H1 (cell line): ENCODE results near the gene MGRN1. TPM values are rescaled to one million over a fixed set of nuclear protein-coding genes. Genes with fewer than 3 reads are reported as not detected.

ENCODE experiments used
- CTCF ChIA-PET: fragments of 300-600 bp; sonication (Branson Sonifier 250); formaldehyde crosslinking; loops from one replicate; lab custom pipeline; 2021; ENCODE audit not compliant: partially characterized antibody; lab: Charles Lee
- POLR2A ChIA-PET: fragments of 300-600 bp; sonication (Branson Sonifier 250); formaldehyde crosslinking; loops from one replicate; lab custom pipeline; 2021; ENCODE audit warnings: inconsistent platforms; ENCODE audit not compliant: partially characterized antibody; lab: Charles Lee
- DNase-seq, 2 experiments: peaks; one replicate each; pipeline versions ENCODE4 v3.0.0 to v3.0.0-alpha.2; 2010 to 2022; ENCODE audit warnings: low spot score in 2 of 2, low read depth in 1 of 2, mixed read lengths in 1 of 2
- FAIRE-seq: peaks from 2 replicates; lab custom pipeline; 2011; peaks lifted over from hg19 to GRCh38; lab: Jason Lieb, UNC
- H2AFZ ChIP-seq: 2 replicates; pipeline ENCODE4 v1.8.1; 2012; ENCODE audit warnings: low read length, inconsistent platforms
- H2AK5ac ChIP-seq: 2 replicates; pipeline ENCODE4 v1.6.1; 2013; ENCODE audit warnings: low read depth, low read length
- H2BK120ac ChIP-seq: replicated peaks from 2 replicates; pipeline ENCODE3; 2013; ENCODE audit warnings: low read depth, low read length, inconsistent platforms
- H2BK12ac ChIP-seq: 2 replicates; pipeline ENCODE4 v1.6.1; 2013; ENCODE audit warnings: low read depth, low read length
- H2BK15ac ChIP-seq: 2 replicates; pipeline ENCODE4 v1.6.1; 2013; ENCODE audit warnings: low read length
- H2BK20ac ChIP-seq: 2 replicates; pipeline ENCODE4 v1.6.1; 2013; ENCODE audit warnings: low read length
- H2BK5ac ChIP-seq: 2 replicates; pipeline ENCODE4 v1.6.1; 2013; ENCODE audit warnings: low read depth, low read length
- H3K14ac ChIP-seq: 2 replicates; pipeline ENCODE4 v1.6.1; 2013; ENCODE audit warnings: inconsistent platforms; ENCODE audit not compliant: insufficient read length
- H3K18ac ChIP-seq: 2 replicates; pipeline ENCODE4 v1.6.1; 2013; ENCODE audit warnings: low read length; ENCODE audit errors: extremely low read depth
- H3K23ac ChIP-seq: 2 replicates; pipeline ENCODE4 v1.6.1; 2013; ENCODE audit warnings: inconsistent platforms; ENCODE audit not compliant: insufficient read length
- H3K23me2 ChIP-seq: 2 replicates; pipeline ENCODE4 v1.6.1; 2013; ENCODE audit warnings: low read depth, low read length
- H3K27ac ChIP-seq: 2 replicates; pipeline ENCODE4 v1.6.1; 2011; ENCODE audit warnings: low read depth, low read length, inconsistent platforms
- H3K27me3 ChIP-seq, 4 experiments: replicated peaks in 1 of 4; 1 replicate in 1 of 4; 2 replicates in 3 of 4; pipeline versions ENCODE4 v1.6.1 to v1.8.1; 2011 to 2013; ENCODE audit warnings: low read length in 3 of 4, mild to moderate bottlenecking in 3 of 4, inconsistent platforms in 2 of 4, mixed read lengths in 2 of 4, moderate library complexity in 1 of 4; ENCODE audit not compliant: control insufficient read depth in 3 of 4, insufficient read depth in 3 of 4; ENCODE audit errors: extremely low read depth in 1 of 4
- H3K36me3 ChIP-seq, 4 experiments: 2 replicates each; pipeline versions ENCODE4 v1.6.1 to v1.8.1; 2011 to 2013; ENCODE audit warnings: mild to moderate bottlenecking in 4 of 4, low read length in 3 of 4, moderate library complexity in 2 of 4, control low read depth in 1 of 4, inconsistent platforms in 1 of 4; ENCODE audit not compliant: insufficient read depth in 4 of 4, control insufficient read depth in 2 of 4
- H3K4ac ChIP-seq: replicated peaks from 2 replicates; pipeline ENCODE3; 2013; ENCODE audit warnings: low read length, low read depth, mixed read lengths, inconsistent platforms; ENCODE audit not compliant: insufficient read length
- H3K4me1 ChIP-seq, 4 experiments: replicated peaks in 1 of 4; 1 replicate in 1 of 4; 2 replicates in 3 of 4; pipeline versions ENCODE4 v1.6.1 to v1.8.1; 2011 to 2013; ENCODE audit warnings: low read length in 3 of 4, inconsistent platforms in 2 of 4, mixed read lengths in 1 of 4; ENCODE audit not compliant: insufficient read depth in 4 of 4, control insufficient read depth in 3 of 4
- H3K4me2 ChIP-seq, 2 experiments: 2 replicates each; pipeline versions ENCODE4 v1.6.1 to v1.8.1; 2011 to 2013; ENCODE audit warnings: low read depth in 2 of 2, low read length in 2 of 2, control low read depth in 1 of 2, inconsistent platforms in 1 of 2, mild to moderate bottlenecking in 1 of 2; ENCODE audit not compliant: insufficient read depth in 1 of 2
- H3K4me3 ChIP-seq, 4 experiments: fragments of 200-600, 300-600 bp in 1 of 4; sonication (generic), shearing (Covaris generic), sonication (Bioruptor Twin) in 1 of 4; 2 replicates each; pipeline versions ENCODE4 v1.5.1 to v1.8.1; 2011 to 2016; ENCODE audit warnings: low read length in 4 of 4, low read depth in 3 of 4, control low read depth in 2 of 4, inconsistent platforms in 2 of 4, mild to moderate bottlenecking in 2 of 4, mixed read lengths in 1 of 4, moderate library complexity in 1 of 4; ENCODE audit not compliant: insufficient read depth in 2 of 4; ENCODE audit errors: extremely low read depth in 1 of 4
- H3K56ac ChIP-seq: replicated peaks from 2 replicates; pipeline ENCODE3; 2013; ENCODE audit warnings: low read depth, mild to moderate bottlenecking, mixed read lengths, low read length, inconsistent platforms; ENCODE audit not compliant: insufficient read length
- H3K79me1 ChIP-seq: 2 replicates; pipeline ENCODE4 v1.6.1; 2013; ENCODE audit warnings: low read depth, low read length, control low read depth
- H3K79me2 ChIP-seq, 2 experiments: 2 replicates each; pipeline versions ENCODE4 v1.6.1 to v1.8.1; 2012 to 2013; ENCODE audit warnings: low read length in 2 of 2, mild to moderate bottlenecking in 2 of 2, inconsistent platforms in 1 of 2; ENCODE audit not compliant: insufficient read depth in 2 of 2, control insufficient read depth in 1 of 2
- H3K9ac ChIP-seq, 4 experiments: replicated peaks in 1 of 4; 1 replicate in 1 of 4; 2 replicates in 3 of 4; pipeline versions ENCODE4 v1.6.1 to v1.8.1; 2011 to 2013; ENCODE audit warnings: low read depth in 3 of 4, low read length in 3 of 4, control low read depth in 2 of 4, mild to moderate bottlenecking in 2 of 4, moderate library complexity in 2 of 4, inconsistent platforms in 1 of 4; ENCODE audit errors: extremely low read depth in 1 of 4
- H3K9me3 ChIP-seq, 2 experiments: 2 replicates each; pipeline versions ENCODE4 v1.6.1 to v1.8.1; 2012 to 2013; ENCODE audit warnings: mild to moderate bottlenecking in 2 of 2, moderate library complexity in 2 of 2, control low read depth in 1 of 2, inconsistent platforms in 1 of 2, low read depth in 1 of 2, low read length in 1 of 2, mixed read lengths in 1 of 2; ENCODE audit not compliant: insufficient read depth in 2 of 2
- H4K20me1 ChIP-seq, 2 experiments: replicated peaks in 1 of 2; 2 replicates each; pipeline versions ENCODE3 to v1.8.1; 2011 to 2013; ENCODE audit warnings: inconsistent platforms in 2 of 2, low read length in 2 of 2, mild to moderate bottlenecking in 1 of 2; ENCODE audit not compliant: insufficient read depth in 2 of 2, control insufficient read depth in 1 of 2
- H4K5ac ChIP-seq: 2 replicates; pipeline ENCODE4 v1.6.1; 2013; ENCODE audit warnings: low read length, low read depth, mixed read lengths, inconsistent platforms; ENCODE audit not compliant: insufficient read length
- H4K8ac ChIP-seq: 2 replicates; pipeline ENCODE4 v1.8.0; 2013; ENCODE audit warnings: mild to moderate bottlenecking, moderate library complexity, low read length, inconsistent platforms; ENCODE audit not compliant: insufficient read depth; ENCODE audit errors: extremely low read depth
- H4K91ac ChIP-seq: replicated peaks from 2 replicates; pipeline ENCODE3; 2013; ENCODE audit warnings: low read length, mixed read lengths, inconsistent platforms; ENCODE audit not compliant: insufficient read length
- ASH2L ChIP-seq: fragments of 200-600, 300-600 bp; sonication (generic); IDR thresholded peaks from one replicate; pipeline ENCODE4 v1.7.1; 2017; ENCODE audit warnings: low read length
- ATF2 ChIP-seq: IDR thresholded peaks from 2 replicates; pipeline ENCODE4 v1.6.1; 2012; ENCODE audit warnings: low read length, inconsistent platforms
- GTF2F1 ChIP-seq: IDR thresholded peaks from 2 replicates; pipeline ENCODE4 v1.6.1; 2012; ENCODE audit warnings: low read depth, low read length, improper control_type of control experiment, borderline replicate concordance
- HDAC2 ChIP-seq, 2 experiments: fragments of 300-600 bp in 1 of 2; sonication (generic) in 1 of 2; IDR thresholded peaks; 2 replicates each; pipeline ENCODE4 v1.6.1; 2011 to 2012; ENCODE audit warnings: low read depth in 2 of 2, low read length in 2 of 2, mild to moderate bottlenecking in 2 of 2, moderate library complexity in 2 of 2, borderline replicate concordance in 1 of 2, inconsistent platforms in 1 of 2
- KDM5A ChIP-seq: fragments of 200-600 bp; IDR thresholded peaks from 2 replicates; pipeline ENCODE4 v1.7.1; 2012; ENCODE audit warnings: mild to moderate bottlenecking, low read length, inconsistent platforms, mixed read lengths
- NANOG ChIP-seq: IDR thresholded peaks from 2 replicates; pipeline ENCODE4 v1.6.1; 2011; ENCODE audit warnings: low read length, low read depth, mild to moderate bottlenecking, inconsistent platforms; ENCODE audit not compliant: insufficient read depth, poor library complexity, severe bottlenecking
- PHF8 ChIP-seq: fragments of 200-600 bp; sonication (generic); conservative IDR thresholded peaks from 2 replicates; pipeline ENCODE4 v1.7.1; 2012; ENCODE audit warnings: low read depth, mild to moderate bottlenecking, inconsistent platforms, low read length, moderate library complexity
- POLR2AphosphoS5 ChIP-seq: IDR thresholded peaks from 2 replicates; pipeline ENCODE4 v1.6.1; 2011; ENCODE audit warnings: low read depth, low read length
- SIN3A ChIP-seq, 2 experiments: IDR thresholded peaks in 1 of 2; conservative IDR thresholded peaks in 1 of 2; 2 replicates each; pipeline ENCODE4 v1.6.1; 2011 to 2012; ENCODE audit warnings: low read length in 2 of 2, improper control_type of control experiment in 1 of 2, low read depth in 1 of 2, mild to moderate bottlenecking in 1 of 2
- SP1 ChIP-seq: IDR thresholded peaks from 2 replicates; pipeline ENCODE4 v1.6.1; 2011; ENCODE audit warnings: low read depth, low read length
- TAF1 ChIP-seq: IDR thresholded peaks from 2 replicates; pipeline ENCODE4 v1.6.1; 2011; ENCODE audit warnings: mild to moderate bottlenecking, low read depth, low read length
- WGBS, 2 experiments: shearing (Covaris generic) in 1 of 2; methylation state at CpG; one replicate each; pipeline versions ENCODE4 v1.1.6 to v1.1.7; 2013 to 2015; ENCODE audit warnings: low lambda C conversion rate in 2 of 2, mixed read lengths in 2 of 2, inconsistent platforms in 1 of 2, low coverage in 1 of 2, missing lambda C conversion rate in 1 of 2; ENCODE audit not compliant: insufficient replicate concordance in 2 of 2, insufficient coverage in 1 of 2, insufficient read length in 1 of 2; ENCODE audit errors: extremely low coverage in 1 of 2, missing lambda C conversion rate in 1 of 2; 5-methylcytosine and 5-hydroxymethylcytosine counted together
- polyA plus RNA-seq, 7 experiments: library from polyadenylated mRNA; depleted of rRNA in 3 of 7; stranded (reverse) in 5 of 7; unstranded in 2 of 7; fragments of >200 nt in 5 of 7; fragments of 200-250 nt in 2 of 7; gene quantifications; 1 replicate in 5 of 7; 2 replicates in 1 of 7; 4 replicates in 1 of 7; pipeline versions ENCODE4 v1.2.1 to v1.2.3, GENCODE V29; 2011 to 2013; ENCODE audit warnings: missing spikeins in 2 of 7, mixed read lengths in 2 of 7
- total RNA-seq: library from RNA; stranded (reverse); fragmentation: NEBNext Ultra II Directional; extraction: Animal tissue kit (Norgen Biotek cat#: 25700); gene quantifications from 2 replicates; pipeline ENCODE4 v1.2.1, GENCODE V29; 2021

MGRN1 gene
- total and polyA plus RNA-seq, 2 of the 8 experiments (the other 6 are each of a cell fraction or from before 2014, with no cell fraction given), result 15.0 to 82.3 TPM

GRCh38 chr16:4724661-4725270, 100.1 kb downstream of the MGRN1 start:
- Histone ChIP-seq H3K79me2 (peaks cover 0 to 3% of the 10 kb centered on the region in 2 experiments; a peak in 1 of 4 replicates), H3K4me2 (no peak overlapping the region), H4K8ac (no peak overlapping the region), H3K4ac (no peak overlapping the region), H3K18ac (no peak overlapping the region), H4K5ac (no peak overlapping the region), H3K4me1 (no peaks in the 10 kb centered on the region), H3K27me3 (no peaks in the 10 kb centered on the region), H2AFZ (no peak overlapping the region), H2BK20ac (no peak overlapping the region), H4K20me1 (peaks cover 0 to 10% of the 10 kb centered on the region in 2 experiments), H3K56ac (no peak overlapping the region), H2BK12ac (no peak overlapping the region), H2AK5ac (no peak overlapping the region), H2BK120ac (no peak overlapping the region), H3K23ac (no peak overlapping the region), H2BK5ac (no peak overlapping the region), H3K4me3 (no peak overlapping the region), H3K79me1 (no peaks in the 10 kb centered on the region), H2BK15ac (no peak overlapping the region), H3K9ac (no peak overlapping the region), H4K91ac (no peak overlapping the region), H3K14ac (no peak overlapping the region), H3K27ac (no peak overlapping the region), H3K9me3 (no peaks in the 10 kb centered on the region), H3K36me3 (peaks cover 10 to 39% (median 17%) of the 10 kb centered on the region in 4 experiments; a peak in 7 of 8 replicates), H3K23me2 (no peaks in the 10 kb centered on the region)
- no peak for FAIRE-seq
- ChIA-PET CTCF (interaction anchor here (1.1 to 1.4 kb wide), 2 partner anchors 10 to 42 kb away, joined by 4 to 5 read pairs; no protein-coding TSS in a partner anchor), POLR2A (interaction anchor here (1.4 kb wide), 1 partner anchor 9 kb away, joined by 5 read pairs; the partner anchor contains the start of gene ANKS3)
- WGBS, 2 experiments, result 96% methylated on average over 11 of the region's 11 CpGs; no CpG with 5 or more reads in 1 of the 2 experiments
- DNase-seq, result no peak
- TF ChIP-seq ASH2L (no peak), NANOG (no peak), PHF8 (no peak), ATF2 (no peak), GTF2F1 (no peak), TAF1 (no peak), SP1 (no peak), KDM5A (no peak), POLR2AphosphoS5 (no peak), HDAC2 (IDR thresholded peaks at IDR 0.05; ENCODE audit: borderline replicate concordance in 1 of 2, low read depth in 2 of 2, low read length in 2 of 2) (no peak), SIN3A (conservative IDR thresholded peaks at IDR 0.05 in 1 of 2, IDR thresholded peaks at IDR 0.05 in 1 of 2; ENCODE audit: low read depth in 1 of 2, low read length in 2 of 2) (no peak)
